H1 (cell line): ENCODE data around the gene GLOD4. TPM values are rescaled to one million over a fixed set of nuclear protein-coding genes. Genes with fewer than 3 reads are reported as not detected.

Experiments used
- ASH2L ChIP-seq: fragments of 200-600, 300-600 bp; sonication (generic); IDR thresholded peaks from one replicate; pipeline ENCODE4 v1.7.1; 2017; ENCODE audit warnings: low read length
- BCL11A ChIP-seq, 2 experiments: IDR thresholded peaks; one replicate each; pipeline ENCODE4 v1.6.1; 2011; ENCODE audit warnings: low read depth in 2 of 2, low read length in 2 of 2, mild to moderate bottlenecking in 2 of 2
- CREB1 ChIP-seq: IDR thresholded peaks from 2 replicates; pipeline ENCODE4 v1.6.1; 2012; ENCODE audit warnings: inconsistent platforms
- CTBP2 ChIP-seq: IDR thresholded peaks from 2 replicates; pipeline ENCODE4 v1.7.0; 2011; ENCODE audit warnings: borderline replicate concordance, mild to moderate bottlenecking, moderate library complexity, mixed read lengths, low read length; ENCODE audit not compliant: insufficient read depth, insufficient read length
- GTF2F1 ChIP-seq: IDR thresholded peaks from 2 replicates; pipeline ENCODE4 v1.6.1; 2012; ENCODE audit warnings: low read depth, low read length, improper control_type of control experiment, borderline replicate concordance
- KDM1A ChIP-seq: fragments of 200-600, 300-600 bp; sonication (generic); IDR thresholded peaks from 2 replicates; pipeline ENCODE4 v1.7.1; 2016; ENCODE audit warnings: mild to moderate bottlenecking, low read length, borderline replicate concordance
- NANOG ChIP-seq: IDR thresholded peaks from 2 replicates; pipeline ENCODE4 v1.6.1; 2011; ENCODE audit warnings: low read length, low read depth, mild to moderate bottlenecking, inconsistent platforms; ENCODE audit not compliant: insufficient read depth, poor library complexity, severe bottlenecking
- POU5F1 ChIP-seq: IDR thresholded peaks from 2 replicates; pipeline ENCODE4 v1.6.1; 2011; ENCODE audit warnings: low read depth, mild to moderate bottlenecking, low read length, moderate library complexity
- polyA plus RNA-seq, 7 experiments: library from polyadenylated mRNA; depleted of rRNA in 3 of 7; stranded (reverse) in 5 of 7; unstranded in 2 of 7; fragments of >200 nt in 5 of 7; fragments of 200-250 nt in 2 of 7; gene quantifications; 1 replicate in 5 of 7; 2 replicates in 1 of 7; 4 replicates in 1 of 7; pipeline versions ENCODE4 v1.2.1 to v1.2.3, GENCODE V29; 2011 to 2013; ENCODE audit warnings: missing spikeins in 2 of 7, mixed read lengths in 2 of 7
- total RNA-seq: library from RNA; stranded (reverse); fragmentation: NEBNext Ultra II Directional; extraction: Animal tissue kit (Norgen Biotek cat#: 25700); gene quantifications from 2 replicates; pipeline ENCODE4 v1.2.1, GENCODE V29; 2021
- TF ChIP-seq, protein P1 (sequence below): fragments of 300-600 bp; sonication (generic); IDR thresholded peaks from 2 replicates; pipeline ENCODE4 v1.7.1; 2012; ENCODE audit warnings: low read length, moderate library complexity, mild to moderate bottlenecking, inconsistent platforms; ENCODE audit not compliant: insufficient replicate concordance

Gene GLOD4
- total and polyA plus RNA-seq, 2 of the 8 experiments (the other 6 are each of a cell fraction or from before 2014, with no cell fraction given) = 36.8 to 81.3 TPM

DNA sequence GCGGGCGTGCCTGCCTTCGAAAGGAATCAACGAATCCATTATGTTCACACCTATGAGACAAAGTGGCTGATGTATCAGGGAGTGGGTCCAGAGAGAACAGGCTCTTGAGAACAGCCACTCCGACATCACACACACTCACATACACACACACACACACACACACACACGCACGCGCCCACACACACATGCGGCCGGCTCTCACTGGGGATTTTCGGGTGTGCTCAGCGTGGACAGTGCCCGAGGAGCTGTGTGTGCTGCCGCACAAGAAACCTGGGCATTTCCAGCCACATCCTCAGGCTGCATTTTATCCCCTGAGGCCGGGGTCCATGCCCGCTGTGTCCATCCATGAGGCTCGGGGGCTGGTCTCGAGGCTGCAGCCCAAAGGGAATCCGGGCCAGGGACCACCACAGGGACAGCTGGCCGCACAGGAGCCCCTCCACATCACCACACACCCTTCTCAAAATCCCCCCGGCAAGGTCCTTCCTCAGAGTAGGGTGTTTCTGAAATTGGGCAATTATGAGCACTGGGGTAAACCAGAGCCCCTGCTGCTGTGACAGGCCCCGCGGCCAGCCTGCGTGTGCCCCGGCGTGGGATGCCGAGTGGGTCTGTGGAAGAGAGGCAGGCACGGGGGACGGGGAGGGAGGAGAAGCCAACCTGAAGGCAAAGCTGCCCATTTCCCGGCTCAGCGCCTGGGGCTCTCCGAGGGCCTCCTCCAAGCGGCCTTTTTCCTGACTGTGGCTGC is 24.9 kb upstream of the GLOD4 start (continued):
- TF ChIP-seq GTF2F1 (no peak), BCL11A (IDR thresholded peaks at IDR 0.05; ENCODE audit: low read depth in 2 of 2, low read length in 2 of 2) (no peak), CREB1 (no peak), ASH2L (no peak), NANOG (no peak), KDM1A (no peak), CTBP2 (no peak), POU5F1 (no peak)
- TF ChIP-seq, protein P1, sequence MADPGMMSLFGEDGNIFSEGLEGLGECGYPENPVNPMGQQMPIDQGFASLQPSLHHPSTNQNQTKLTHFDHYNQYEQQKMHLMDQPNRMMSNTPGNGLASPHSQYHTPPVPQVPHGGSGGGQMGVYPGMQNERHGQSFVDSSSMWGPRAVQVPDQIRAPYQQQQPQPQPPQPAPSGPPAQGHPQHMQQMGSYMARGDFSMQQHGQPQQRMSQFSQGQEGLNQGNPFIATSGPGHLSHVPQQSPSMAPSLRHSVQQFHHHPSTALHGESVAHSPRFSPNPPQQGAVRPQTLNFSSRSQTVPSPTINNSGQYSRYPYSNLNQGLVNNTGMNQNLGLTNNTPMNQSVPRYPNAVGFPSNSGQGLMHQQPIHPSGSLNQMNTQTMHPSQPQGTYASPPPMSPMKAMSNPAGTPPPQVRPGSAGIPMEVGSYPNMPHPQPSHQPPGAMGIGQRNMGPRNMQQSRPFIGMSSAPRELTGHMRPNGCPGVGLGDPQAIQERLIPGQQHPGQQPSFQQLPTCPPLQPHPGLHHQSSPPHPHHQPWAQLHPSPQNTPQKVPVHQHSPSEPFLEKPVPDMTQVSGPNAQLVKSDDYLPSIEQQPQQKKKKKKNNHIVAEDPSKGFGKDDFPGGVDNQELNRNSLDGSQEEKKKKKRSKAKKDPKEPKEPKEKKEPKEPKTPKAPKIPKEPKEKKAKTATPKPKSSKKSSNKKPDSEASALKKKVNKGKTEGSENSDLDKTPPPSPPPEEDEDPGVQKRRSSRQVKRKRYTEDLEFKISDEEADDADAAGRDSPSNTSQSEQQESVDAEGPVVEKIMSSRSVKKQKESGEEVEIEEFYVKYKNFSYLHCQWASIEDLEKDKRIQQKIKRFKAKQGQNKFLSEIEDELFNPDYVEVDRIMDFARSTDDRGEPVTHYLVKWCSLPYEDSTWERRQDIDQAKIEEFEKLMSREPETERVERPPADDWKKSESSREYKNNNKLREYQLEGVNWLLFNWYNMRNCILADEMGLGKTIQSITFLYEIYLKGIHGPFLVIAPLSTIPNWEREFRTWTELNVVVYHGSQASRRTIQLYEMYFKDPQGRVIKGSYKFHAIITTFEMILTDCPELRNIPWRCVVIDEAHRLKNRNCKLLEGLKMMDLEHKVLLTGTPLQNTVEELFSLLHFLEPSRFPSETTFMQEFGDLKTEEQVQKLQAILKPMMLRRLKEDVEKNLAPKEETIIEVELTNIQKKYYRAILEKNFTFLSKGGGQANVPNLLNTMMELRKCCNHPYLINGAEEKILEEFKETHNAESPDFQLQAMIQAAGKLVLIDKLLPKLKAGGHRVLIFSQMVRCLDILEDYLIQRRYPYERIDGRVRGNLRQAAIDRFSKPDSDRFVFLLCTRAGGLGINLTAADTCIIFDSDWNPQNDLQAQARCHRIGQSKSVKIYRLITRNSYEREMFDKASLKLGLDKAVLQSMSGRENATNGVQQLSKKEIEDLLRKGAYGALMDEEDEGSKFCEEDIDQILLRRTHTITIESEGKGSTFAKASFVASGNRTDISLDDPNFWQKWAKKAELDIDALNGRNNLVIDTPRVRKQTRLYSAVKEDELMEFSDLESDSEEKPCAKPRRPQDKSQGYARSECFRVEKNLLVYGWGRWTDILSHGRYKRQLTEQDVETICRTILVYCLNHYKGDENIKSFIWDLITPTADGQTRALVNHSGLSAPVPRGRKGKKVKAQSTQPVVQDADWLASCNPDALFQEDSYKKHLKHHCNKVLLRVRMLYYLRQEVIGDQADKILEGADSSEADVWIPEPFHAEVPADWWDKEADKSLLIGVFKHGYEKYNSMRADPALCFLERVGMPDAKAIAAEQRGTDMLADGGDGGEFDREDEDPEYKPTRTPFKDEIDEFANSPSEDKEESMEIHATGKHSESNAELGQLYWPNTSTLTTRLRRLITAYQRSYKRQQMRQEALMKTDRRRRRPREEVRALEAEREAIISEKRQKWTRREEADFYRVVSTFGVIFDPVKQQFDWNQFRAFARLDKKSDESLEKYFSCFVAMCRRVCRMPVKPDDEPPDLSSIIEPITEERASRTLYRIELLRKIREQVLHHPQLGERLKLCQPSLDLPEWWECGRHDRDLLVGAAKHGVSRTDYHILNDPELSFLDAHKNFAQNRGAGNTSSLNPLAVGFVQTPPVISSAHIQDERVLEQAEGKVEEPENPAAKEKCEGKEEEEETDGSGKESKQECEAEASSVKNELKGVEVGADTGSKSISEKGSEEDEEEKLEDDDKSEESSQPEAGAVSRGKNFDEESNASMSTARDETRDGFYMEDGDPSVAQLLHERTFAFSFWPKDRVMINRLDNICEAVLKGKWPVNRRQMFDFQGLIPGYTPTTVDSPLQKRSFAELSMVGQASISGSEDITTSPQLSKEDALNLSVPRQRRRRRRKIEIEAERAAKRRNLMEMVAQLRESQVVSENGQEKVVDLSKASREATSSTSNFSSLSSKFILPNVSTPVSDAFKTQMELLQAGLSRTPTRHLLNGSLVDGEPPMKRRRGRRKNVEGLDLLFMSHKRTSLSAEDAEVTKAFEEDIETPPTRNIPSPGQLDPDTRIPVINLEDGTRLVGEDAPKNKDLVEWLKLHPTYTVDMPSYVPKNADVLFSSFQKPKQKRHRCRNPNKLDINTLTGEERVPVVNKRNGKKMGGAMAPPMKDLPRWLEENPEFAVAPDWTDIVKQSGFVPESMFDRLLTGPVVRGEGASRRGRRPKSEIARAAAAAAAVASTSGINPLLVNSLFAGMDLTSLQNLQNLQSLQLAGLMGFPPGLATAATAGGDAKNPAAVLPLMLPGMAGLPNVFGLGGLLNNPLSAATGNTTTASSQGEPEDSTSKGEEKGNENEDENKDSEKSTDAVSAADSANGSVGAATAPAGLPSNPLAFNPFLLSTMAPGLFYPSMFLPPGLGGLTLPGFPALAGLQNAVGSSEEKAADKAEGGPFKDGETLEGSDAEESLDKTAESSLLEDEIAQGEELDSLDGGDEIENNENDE = no peak
